GM19238 (cell line): ENCODE measurements around the gene FMNL1.
A peak's percentile ranks its signal among the peaks of the same experiment; 100 is the strongest.

Source experiments
- DNase-seq: peaks from one replicate; pipeline ENCODE4 v3.0.0; 2011; ENCODE audit warnings: low spot score; ENCODE audit not compliant: insufficient read length

The FMNL1 gene

GRCh38 chr17:45222996-45223538 is 1.4 kb downstream of the FMNL1 start:
- peak; percentile 14 for DNase-seq

- DNase-seq: peak; percentile 24
Observed at GRCh38 chr17:45223539-45224528, 2.1 kb downstream of the FMNL1 start.

GRCh38 chr17:45224671-45225050 is 3.0 kb downstream of the FMNL1 start:
- peak; percentile 4 for DNase-seq

- peak; percentile 5 for DNase-seq
Observed at GRCh38 chr17:45225051-45225700, 3.5 kb downstream of the FMNL1 start.

- peak; percentile 88 for DNase-seq
Observed at GRCh38 chr17:45225964-45226530, 4.4 kb downstream of the FMNL1 start.

GRCh38 chr17:45226576-45226975 is 4.9 kb downstream of the FMNL1 start:
- DNase-seq: no peak

GRCh38 chr17:45227101-45227925 is 5.6 kb downstream of the FMNL1 start:
- peak; percentile 64 for DNase-seq

- peak; percentile 7 for DNase-seq
Observed at GRCh38 chr17:45227926-45228762, 6.5 kb downstream of the FMNL1 start.

- peak; percentile 83 for DNase-seq
Observed at GRCh38 chr17:45228763-45229539, 7.3 kb downstream of the FMNL1 start.

- no peak for DNase-seq
Observed at GRCh38 chr17:45229681-45230409, 8.2 kb downstream of the FMNL1 start.

GRCh38 chr17:45230410-45230786 is 8.7 kb downstream of the FMNL1 start:
- no peak for DNase-seq

GRCh38 chr17:45230787-45231480 is 9.2 kb downstream of the FMNL1 start:
- DNase-seq: no peak

GRCh38 chr17:45231481-45232116 is 9.9 kb downstream of the FMNL1 start:
- DNase-seq: no peak

GRCh38 chr17:45232514-45233422 is 11.1 kb downstream of the FMNL1 start:
- no peak for DNase-seq

GRCh38 chr17:45233423-45233924 is 11.8 kb downstream of the FMNL1 start:
- DNase-seq: no peak
